ENCODE results near the gene RENBP. TPM values are rescaled to one million over a fixed set of nuclear protein-coding genes. Genes with fewer than 3 reads are reported as not detected.

The RENBP gene
- total and polyA plus RNA-seq, 4 donors: 1.0 to 7.9 (median 7.0) TPM

GRCh38 chrX:153908219-153908860 is 36.1 kb downstream of the RENBP start (continued):
- TF ChIP-seq REST (IDR thresholded peaks at IDR 0.05) (no peak), HNF4G (IDR thresholded peaks at IDR 0.05) (no peak)

- TF ChIP-seq REST (IDR thresholded peaks at IDR 0.05) (no peak), FOXA1 (IDR thresholded peaks at IDR 0.05) (no peak), JUND (IDR thresholded peaks at IDR 0.05) (no peak), HNF4A (conservative IDR thresholded peaks at IDR 0.05) (no peak)
- H3K27ac ChIP-seq (ENCODE audit: low read depth in 1 of 2, low read length in 2 of 2): no peak overlapping the region
- H3K9ac ChIP-seq (ENCODE audit: low read depth in 1 of 2, low read length in 2 of 2): no peak overlapping the region
- DNase-seq (ENCODE audit: low spot score): no peak
- no peaks in the 10 kb centered on the region for H3K9me3 ChIP-seq (ENCODE audit: control insufficient read depth in 4 of 4, low read length in 3 of 4)
- no peak overlapping the region for H3K4me3 ChIP-seq (ENCODE audit: low read depth in 1 of 3, low read length in 3 of 3)
- H3K36me3 ChIP-seq (ENCODE audit: control insufficient read depth in 4 of 4, insufficient read depth in 3 of 4, low read depth in 1 of 4, low read length in 3 of 4): no peaks in the 10 kb centered on the region
- WGBS: 82% methylated on average over 12 of the region's 12 CpGs
- peaks cover 0 to 8% (median 4%) of the 10 kb centered on the region in 4 donors for H3K4me1 ChIP-seq (ENCODE audit: control insufficient read depth in 4 of 4, insufficient read depth in 4 of 4, low read length in 3 of 4)
- H3K27me3 ChIP-seq (ENCODE audit: control insufficient read depth in 4 of 4, insufficient read depth in 4 of 4, low read length in 3 of 4): no peaks in the 10 kb centered on the region
Observed at GRCh38 chrX:153907456-153907855, 37.0 kb downstream of the RENBP start.

GRCh38 chrX:153906126-153906917 is 38.1 kb downstream of the RENBP start:
- Histone ChIP-seq H3K9me3 (ENCODE audit: control insufficient read depth in 4 of 4, low read length in 3 of 4) (no peaks in the 10 kb centered on the region), H3K9ac (ENCODE audit: low read depth in 1 of 2, low read length in 2 of 2) (no peak overlapping the region), H3K4me1 (ENCODE audit: control insufficient read depth in 4 of 4, insufficient read depth in 4 of 4, low read length in 3 of 4) (peaks cover 0 to 10% (median 4%) of the 10 kb centered on the region in 4 donors), H3K36me3 (ENCODE audit: control insufficient read depth in 4 of 4, insufficient read depth in 3 of 4, low read depth in 1 of 4, low read length in 3 of 4) (no peaks in the 10 kb centered on the region), H3K27ac (ENCODE audit: low read depth in 1 of 2, low read length in 2 of 2) (no peak overlapping the region), H3K4me3 (ENCODE audit: low read depth in 1 of 3, low read length in 3 of 3) (no peak overlapping the region), H3K27me3 (ENCODE audit: control insufficient read depth in 4 of 4, insufficient read depth in 4 of 4, low read length in 3 of 4) (no peaks in the 10 kb centered on the region)
- 79% methylated on average over 27 of the region's 27 CpGs for WGBS
- no peak for DNase-seq (ENCODE audit: low spot score)
- TF ChIP-seq YY1 (IDR thresholded peaks at IDR 0.05) (no peak), TAF1 (conservative IDR thresholded peaks at IDR 0.05) (no peak), HNF4A (conservative IDR thresholded peaks at IDR 0.05) (no peak), JUND (IDR thresholded peaks at IDR 0.05) (no peak), FOXA2 (IDR thresholded peaks at IDR 0.05) (no peak), FOXA1 (IDR thresholded peaks at IDR 0.05) (no peak), CTCF (IDR thresholded peaks at IDR 0.05; ENCODE audit: low read depth, low read length, missing input control) (no peak), ATF3 (IDR thresholded peaks at IDR 0.05) (no peak), ZBTB33 (IDR thresholded peaks at IDR 0.05) (no peak), REST (IDR thresholded peaks at IDR 0.05) (no peak), EGR1 (IDR thresholded peaks at IDR 0.05; ENCODE audit: low read depth in 2 of 2) (no peak)

All from liver (tissue), 9 donors.